Keratinocyte (primary cell): ENCODE results near the gene TNIP2. TPM values are rescaled to one million over a fixed set of nuclear protein-coding genes. Genes with fewer than 3 reads are reported as not detected.

Experiments
- DNase-seq: peaks from one replicate; pipeline ENCODE4 v3.0.0-alpha.2; 2011; ENCODE audit warnings: low read depth, missing footprints, low spot score
- FAIRE-seq: peaks from 2 replicates; lab custom pipeline; 2011; peaks lifted over from hg19 to GRCh38; lab: Jason Lieb, UNC
- H2AFZ ChIP-seq: 2 replicates; pipeline ENCODE4 v1.6.0; 2012; ENCODE audit warnings: low read length, control low read depth, inconsistent platforms; ENCODE audit not compliant: control insufficient read depth
- H3K27ac ChIP-seq: 2 replicates; pipeline ENCODE4 v1.5.1; 2011; ENCODE audit warnings: low read length; ENCODE audit not compliant: control insufficient read depth, insufficient read depth
- H3K27me3 ChIP-seq: 3 replicates; pipeline ENCODE4 v1.6.0; 2011; ENCODE audit warnings: low read length; ENCODE audit not compliant: control insufficient read depth, insufficient read depth; ENCODE audit errors: extremely low read depth
- H3K36me3 ChIP-seq, 2 experiments: 2 replicates in 1 of 2; 3 replicates in 1 of 2; pipeline ENCODE4 v1.5.1; 2011; ENCODE audit warnings: low read length in 2 of 2, mild to moderate bottlenecking in 1 of 2; ENCODE audit not compliant: control insufficient read depth in 2 of 2, insufficient read depth in 2 of 2; ENCODE audit errors: extremely low read depth in 1 of 2
- H3K4me1 ChIP-seq: 3 replicates; pipeline ENCODE4 v1.5.1; 2011; ENCODE audit warnings: low read length; ENCODE audit not compliant: control insufficient read depth, insufficient read depth; ENCODE audit errors: extremely low read depth
- H3K4me2 ChIP-seq: 3 replicates; pipeline ENCODE4 v1.6.0; 2011; ENCODE audit warnings: low read depth, low read length; ENCODE audit not compliant: control insufficient read depth, insufficient read depth; ENCODE audit errors: extremely low read depth
- H3K4me3 ChIP-seq, 3 experiments: fragments of 200-600 bp in 1 of 3; sonication (generic) in 1 of 3; 2 replicates in 2 of 3; 3 replicates in 1 of 3; pipeline ENCODE4 v1.5.1; 2011 to 2016; ENCODE audit warnings: low read length in 3 of 3, mild to moderate bottlenecking in 3 of 3, control low read depth in 2 of 3, inconsistent platforms in 1 of 3, low read depth in 1 of 3, mixed read lengths in 1 of 3, mixed run types in 1 of 3, moderate library complexity in 1 of 3; ENCODE audit not compliant: control insufficient read depth in 2 of 3, insufficient read depth in 2 of 3; ENCODE audit errors: extremely low read depth in 1 of 3
- H3K79me2 ChIP-seq: 2 replicates; pipeline ENCODE4 v1.6.0; 2012; ENCODE audit warnings: low read length; ENCODE audit not compliant: control insufficient read depth, insufficient read depth
- H3K9ac ChIP-seq: 3 replicates; pipeline ENCODE4 v1.6.0; 2011; ENCODE audit warnings: low read length; ENCODE audit not compliant: control insufficient read depth, insufficient read depth; ENCODE audit errors: extremely low read depth
- H3K9me1 ChIP-seq: 3 replicates; pipeline ENCODE4 v1.6.0; 2011; ENCODE audit warnings: low read length; ENCODE audit not compliant: control insufficient read depth, insufficient read depth; ENCODE audit errors: extremely low read depth
- H3K9me3 ChIP-seq: 2 replicates; pipeline ENCODE4 v1.5.1; 2012; ENCODE audit warnings: low read depth, low read length; ENCODE audit not compliant: control insufficient read depth
- H4K20me1 ChIP-seq: 3 replicates; pipeline ENCODE4 v1.6.0; 2011; ENCODE audit warnings: low read length; ENCODE audit not compliant: control insufficient read depth, insufficient read depth; ENCODE audit errors: extremely low read depth
- EZH2 ChIP-seq: IDR thresholded peaks from one replicate; pipeline ENCODE4 v1.6.1; 2012; ENCODE audit warnings: inconsistent platforms, mild to moderate bottlenecking, low read length, moderate library complexity
- dilution Hi-C: fragments of 300-500 bp; cut with MboI; formaldehyde crosslinking; loops from one replicate; pipeline ENCODE4 v1.7.0; 2020; ENCODE audit warnings: low sequenced_read_pairs; ENCODE audit not compliant: extremely low pct_ligation_motif_present
- polyA plus RNA-seq, 5 experiments: library from polyadenylated mRNA; depleted of rRNA in 3 of 5; stranded (reverse) in 3 of 5; stranded (forward) in 1 of 5; unstranded in 1 of 5; fragments of >200 nt; gene quantifications; 1 replicate in 1 of 5; 2 replicates in 3 of 5; 3 replicates in 1 of 5; pipeline versions ENCODE4 v1.2.1 to v1.2.3, GENCODE V29; 2011 to 2012; ENCODE audit warnings: missing spikeins in 2 of 5, low read depth in 1 of 5, low replicate concordance in 1 of 5
- TF ChIP-seq, protein P1 (sequence below), 3 experiments: IDR thresholded peaks in 1 of 3; conservative IDR thresholded peaks in 1 of 3; optimal IDR thresholded peaks in 1 of 3; 2 replicates in 2 of 3; 3 replicates in 1 of 3; pipeline versions ENCODE3 to v1.5.1; 2011; ENCODE audit warnings: low read length in 3 of 3, mild to moderate bottlenecking in 3 of 3, moderate library complexity in 2 of 3, control low read depth in 1 of 3, inconsistent platforms in 1 of 3; ENCODE audit not compliant: insufficient read depth in 2 of 3; ENCODE audit errors: extremely low read depth in 1 of 3

TNIP2 gene
- polyA plus RNA-seq, 1 donor (not counting 4 experiments of a cell fraction or from before 2014, with no cell fraction given) = 22.6 TPM

DNA sequence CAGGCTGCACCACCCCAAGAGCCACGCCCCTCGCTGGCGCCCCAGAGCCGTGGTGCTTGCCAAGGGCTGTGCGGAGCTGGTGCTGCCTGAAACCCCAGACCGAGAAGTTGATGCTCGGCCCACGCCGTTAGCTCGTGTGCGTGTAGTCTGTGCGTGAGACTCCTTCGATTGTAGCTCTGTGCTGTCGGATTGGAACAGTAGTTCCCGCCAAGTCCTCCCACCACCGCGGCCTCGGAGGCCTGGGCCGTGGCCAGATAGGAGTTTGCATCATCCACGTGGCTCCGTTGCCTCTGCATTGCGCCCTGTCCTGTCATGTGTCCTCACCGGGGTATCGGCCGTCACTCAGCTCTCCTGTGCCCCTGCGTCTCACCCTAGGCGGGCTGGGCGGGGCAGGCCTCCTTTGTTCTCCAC, 24.2 kb downstream of the TNIP2 start:
- Histone ChIP-seq H3K4me1 (peaks cover 3% of the 10 kb centered on the region), H3K9me3 (no peaks in the 10 kb centered on the region), H3K27me3 (no peaks in the 10 kb centered on the region), H3K27ac (no peak overlapping the region), H3K4me2 (no peak overlapping the region), H3K36me3 (peaks cover 6 to 17% of the 10 kb centered on the region in 2 experiments), H3K79me2 (no peaks in the 10 kb centered on the region), H3K9ac (no peak overlapping the region), H3K9me1 (peaks cover 3% of the 10 kb centered on the region), H4K20me1 (no peaks in the 10 kb centered on the region), H2AFZ (no peak overlapping the region), H3K4me3 (no peak overlapping the region)
- dilution Hi-C loops = no loop called here
- no peak for FAIRE-seq
- DNase-seq = no peak
- TF ChIP-seq EZH2 = no peak
- TF ChIP-seq, protein P1, sequence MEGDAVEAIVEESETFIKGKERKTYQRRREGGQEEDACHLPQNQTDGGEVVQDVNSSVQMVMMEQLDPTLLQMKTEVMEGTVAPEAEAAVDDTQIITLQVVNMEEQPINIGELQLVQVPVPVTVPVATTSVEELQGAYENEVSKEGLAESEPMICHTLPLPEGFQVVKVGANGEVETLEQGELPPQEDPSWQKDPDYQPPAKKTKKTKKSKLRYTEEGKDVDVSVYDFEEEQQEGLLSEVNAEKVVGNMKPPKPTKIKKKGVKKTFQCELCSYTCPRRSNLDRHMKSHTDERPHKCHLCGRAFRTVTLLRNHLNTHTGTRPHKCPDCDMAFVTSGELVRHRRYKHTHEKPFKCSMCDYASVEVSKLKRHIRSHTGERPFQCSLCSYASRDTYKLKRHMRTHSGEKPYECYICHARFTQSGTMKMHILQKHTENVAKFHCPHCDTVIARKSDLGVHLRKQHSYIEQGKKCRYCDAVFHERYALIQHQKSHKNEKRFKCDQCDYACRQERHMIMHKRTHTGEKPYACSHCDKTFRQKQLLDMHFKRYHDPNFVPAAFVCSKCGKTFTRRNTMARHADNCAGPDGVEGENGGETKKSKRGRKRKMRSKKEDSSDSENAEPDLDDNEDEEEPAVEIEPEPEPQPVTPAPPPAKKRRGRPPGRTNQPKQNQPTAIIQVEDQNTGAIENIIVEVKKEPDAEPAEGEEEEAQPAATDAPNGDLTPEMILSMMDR (optimal IDR thresholded peaks at IDR 0.05 in 1 of 3, IDR thresholded peaks at IDR 0.05 in 1 of 3, conservative IDR thresholded peaks at IDR 0.05 in 1 of 3; ENCODE audit: extremely low read depth in 1 of 3, insufficient read depth in 2 of 3, low read length in 3 of 3) = no peak

DNA sequence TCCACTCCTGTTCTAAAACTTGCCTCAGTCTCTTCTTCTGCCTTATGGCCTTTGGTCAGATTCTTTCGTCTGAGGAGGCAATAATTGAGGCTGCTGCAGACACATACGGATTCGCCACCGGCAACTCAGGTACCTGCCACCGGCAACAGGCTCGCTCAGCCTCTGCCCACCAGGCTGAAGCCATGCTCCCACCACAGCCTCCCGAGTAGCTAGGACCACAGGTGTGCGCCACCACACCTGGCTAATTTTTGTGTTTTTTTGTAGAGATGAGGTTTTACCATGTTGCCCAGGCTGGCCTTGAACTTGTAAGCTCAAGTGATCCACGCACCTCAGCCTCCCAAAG, 26.6 kb downstream of the TNIP2 start:
- Histone ChIP-seq H4K20me1 (no peaks in the 10 kb centered on the region), H3K27ac (no peak overlapping the region), H2AFZ (no peak overlapping the region), H3K4me2 (no peak overlapping the region), H3K4me1 (peaks cover 2% of the 10 kb centered on the region), H3K4me3 (no peak overlapping the region), H3K9me3 (no peaks in the 10 kb centered on the region), H3K9ac (no peak overlapping the region), H3K27me3 (no peaks in the 10 kb centered on the region), H3K79me2 (no peaks in the 10 kb centered on the region), H3K36me3 (peaks cover 10 to 17% of the 10 kb centered on the region in 2 experiments), H3K9me1 (peaks cover 2% of the 10 kb centered on the region)
- DNase-seq = no peak
- dilution Hi-C loops = no loop called here
- FAIRE-seq = no peak
- TF ChIP-seq EZH2 = no peak
- TF ChIP-seq, protein P1 (optimal IDR thresholded peaks at IDR 0.05 in 1 of 3, IDR thresholded peaks at IDR 0.05 in 1 of 3, conservative IDR thresholded peaks at IDR 0.05 in 1 of 3; ENCODE audit: extremely low read depth in 1 of 3, insufficient read depth in 2 of 3, low read length in 3 of 3) = no peak
